GM12892 (cell line): Measurements from ENCODE around the gene DLG1.

Source experiments
- POLR2A ChIP-seq: IDR thresholded peaks from 2 replicates; pipeline ENCODE4 v1.6.1; 2011; ENCODE audit warnings: low read depth, low read length, control low read depth
- POLR2AphosphoS5 ChIP-seq: IDR thresholded peaks from 2 replicates; pipeline ENCODE4 v1.6.1; 2011; ENCODE audit warnings: low read depth, low read length, control low read depth
- TAF1 ChIP-seq: IDR thresholded peaks from 2 replicates; pipeline ENCODE4 v1.6.1; 2011; ENCODE audit warnings: low read depth, mild to moderate bottlenecking, control low read depth, low read length, borderline replicate concordance

- TF ChIP-seq POLR2A (no peak), TAF1 (no peak), POLR2AphosphoS5 (no peak)
Measured at GRCh38 chr3:197258168-197258755, 40.1 kb downstream of the DLG1 start.
